NCI-H2029 (cell line): Measurements from ENCODE around the gene C1orf116.
A peak's percentile ranks its signal among the peaks of the same experiment; 100 is the strongest.

Experiments
- DNase-seq: peaks from one replicate; lab custom pipeline; 2025; lab: John Stamatoyannopoulos, UW

Gene C1orf116

DNA sequence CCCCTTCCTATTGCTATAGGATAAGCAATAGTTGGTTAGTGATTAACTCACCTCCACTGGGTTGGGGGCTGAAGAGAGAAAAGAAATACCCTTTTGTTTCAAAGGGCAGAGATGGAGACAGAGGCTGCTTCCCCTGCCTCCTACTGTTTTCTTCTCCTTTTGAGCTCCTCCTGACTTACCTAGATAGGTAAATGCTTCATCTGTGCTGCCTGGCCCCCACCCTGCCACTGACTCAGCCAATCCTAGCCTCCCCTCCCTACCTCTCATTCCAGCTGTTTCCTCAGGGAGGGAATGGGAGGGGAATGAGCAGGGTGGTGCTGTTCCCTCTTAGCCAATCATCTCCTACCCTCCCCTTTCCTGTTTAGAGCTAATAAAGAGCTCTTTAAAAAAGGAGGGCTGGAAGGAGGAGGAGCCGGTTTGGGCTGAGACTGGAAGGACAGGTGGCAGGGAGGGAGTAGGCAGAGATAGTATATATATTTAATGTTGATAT is at the start of gene C1orf116:
Gene C1orf116 (minus strand): TSS at position 229 of the 490 bp plus-strand sequence. CDS start 5,158 bp downstream, outside the sequence.
- peak; percentile 89 for DNase-seq

DNA sequence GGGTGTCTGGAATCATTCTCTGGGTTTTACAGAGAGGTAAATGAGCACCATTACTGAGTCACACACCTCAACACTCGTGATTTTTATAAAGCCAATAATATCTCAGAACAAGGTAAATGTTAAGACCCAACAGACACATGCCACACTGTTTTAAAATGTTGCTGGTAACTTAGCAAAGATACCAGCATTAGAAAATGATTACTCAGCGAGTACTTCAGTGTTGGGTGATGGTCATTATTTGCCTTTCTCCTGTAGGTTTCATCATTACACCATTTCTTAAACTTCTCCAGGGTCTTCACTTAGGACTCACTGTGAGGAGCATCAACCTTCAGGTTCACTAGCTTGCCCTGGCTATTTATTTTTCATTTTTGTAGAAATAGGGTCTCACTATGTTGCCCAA is 49.2 kb upstream of the C1orf116 start:
- DNase-seq: no peak

DNA sequence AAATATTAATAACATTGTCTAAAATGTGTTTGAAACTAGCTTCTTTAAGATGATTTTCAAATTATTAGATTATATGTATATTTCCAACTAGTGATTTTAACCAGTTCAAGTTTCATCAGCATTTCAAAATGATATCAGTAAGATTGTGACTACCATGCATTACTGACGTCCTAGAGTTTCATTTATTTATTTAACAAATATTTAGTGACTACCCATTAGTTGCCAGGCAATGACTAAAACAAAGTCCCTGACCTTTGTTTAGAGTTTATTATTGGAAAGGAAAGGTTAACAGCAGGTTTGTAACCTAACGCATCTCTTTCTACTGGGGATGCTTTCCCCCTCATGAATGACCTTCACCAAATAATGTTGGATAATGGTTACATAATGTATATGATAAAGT is 48.5 kb upstream of the C1orf116 start:
- DNase-seq: no peak

- no peak for DNase-seq
Measured at GRCh38 chr1:207079706-207080241, 47.2 kb upstream of the C1orf116 start.

GRCh38 chr1:207078578-207079132 is 46.1 kb upstream of the C1orf116 start:
- DNase-seq: no peak

DNA sequence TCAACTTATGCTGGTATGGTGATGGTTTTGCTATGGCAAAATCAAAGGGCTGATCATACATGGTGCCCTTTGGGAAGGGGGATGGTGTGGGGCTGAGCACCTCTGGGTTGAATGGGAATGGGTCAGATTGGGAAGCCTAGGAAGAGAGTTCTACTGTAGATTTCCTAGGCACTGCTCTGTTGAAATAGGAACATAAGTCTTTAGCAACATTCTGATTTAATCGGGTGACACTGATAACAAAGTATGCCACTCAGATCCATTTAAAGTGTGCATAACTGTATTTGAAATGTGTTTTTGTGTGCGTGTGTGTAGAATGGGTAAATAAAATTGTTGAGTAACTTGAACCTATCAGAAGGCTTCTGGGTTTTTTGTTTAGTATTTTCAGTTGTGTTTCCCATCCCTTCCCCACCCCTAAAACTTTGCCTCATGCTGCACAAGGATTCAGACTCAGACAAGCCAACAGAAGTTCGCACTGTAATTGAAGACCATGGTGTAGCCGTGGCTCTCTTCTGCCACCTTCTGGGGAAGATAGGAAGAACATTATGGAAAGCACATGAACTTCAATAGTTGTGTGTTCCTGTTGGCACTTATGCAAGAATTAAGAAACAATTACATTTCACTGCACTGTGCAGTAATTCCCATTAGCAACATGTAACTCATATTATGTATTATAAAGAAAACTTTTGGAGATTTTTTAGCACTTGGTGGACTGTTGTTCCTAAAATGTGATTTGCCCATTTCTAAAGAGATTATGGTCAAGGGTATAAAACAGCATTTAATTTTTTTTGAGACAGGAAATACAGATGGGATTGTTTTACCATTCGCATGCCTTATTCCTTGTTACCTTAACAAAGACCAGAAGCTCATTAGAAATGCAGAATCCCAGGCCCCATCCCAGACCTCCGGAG is 45.2 kb upstream of the C1orf116 start:
- peak; percentile 39 for DNase-seq

DNA sequence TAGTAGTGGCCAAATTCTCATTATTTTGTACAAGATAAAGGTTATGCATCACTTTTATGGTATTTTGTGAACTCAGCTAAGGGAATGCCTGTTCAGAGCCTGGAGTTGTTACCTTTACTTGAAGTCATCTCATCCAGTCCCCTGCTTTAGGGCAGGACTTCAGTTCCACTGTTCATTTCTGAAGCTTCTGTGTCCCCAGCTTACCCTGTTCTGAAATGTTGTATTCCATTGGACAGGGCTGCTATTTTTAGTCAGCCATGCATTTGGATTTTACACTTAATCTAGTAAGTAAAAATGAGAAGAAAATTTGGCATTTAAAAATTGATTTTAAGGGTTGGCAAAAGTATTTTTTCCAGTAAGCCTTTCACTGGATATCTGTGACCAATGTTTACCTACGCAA is 44.5 kb upstream of the C1orf116 start:
- no peak for DNase-seq

- no peak for DNase-seq
Measured at GRCh38 chr1:207076181-207076955, 43.8 kb upstream of the C1orf116 start.

DNA sequence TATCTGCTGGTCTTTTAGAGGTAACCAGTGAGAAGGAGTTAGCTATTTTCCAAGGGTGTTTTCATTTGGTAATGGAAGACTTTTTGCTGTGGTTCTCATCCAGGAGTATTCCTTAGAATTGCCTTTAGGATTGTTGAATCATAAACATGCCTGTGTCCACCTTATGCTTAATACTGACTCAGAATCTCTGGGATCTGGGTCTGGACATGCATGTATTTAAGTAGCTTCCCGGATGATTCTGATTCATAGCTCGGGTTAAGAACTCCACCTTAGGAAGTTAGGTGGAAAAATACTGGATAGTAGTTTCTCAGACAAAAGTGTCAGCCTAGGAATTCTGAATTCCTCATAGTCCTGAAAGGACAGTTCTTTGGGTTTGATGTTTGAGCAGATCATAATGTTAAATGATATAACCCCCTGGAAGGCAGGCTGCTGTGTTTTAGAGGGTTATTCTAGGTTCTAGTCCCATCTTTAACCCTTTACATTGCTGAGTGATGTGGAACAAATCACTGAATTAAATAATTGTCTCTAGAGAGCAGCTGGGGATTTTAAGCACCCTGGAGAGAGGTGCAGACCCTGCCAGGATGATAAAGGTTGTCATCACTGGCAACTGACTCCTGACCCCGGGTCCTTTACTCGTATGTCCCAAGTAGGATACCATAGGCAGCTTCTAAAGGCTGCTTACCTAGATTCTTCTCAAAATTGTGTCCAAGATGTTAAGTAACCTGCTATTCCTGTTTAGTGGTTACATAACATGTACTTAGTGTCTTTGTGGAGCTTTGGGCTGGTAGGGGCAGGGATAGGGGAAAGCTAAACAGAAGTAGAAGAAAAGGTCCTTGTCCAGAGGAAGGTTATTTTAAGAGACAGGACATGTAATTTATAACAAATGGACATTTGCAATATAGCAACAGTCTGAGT is 41.6 kb upstream of the C1orf116 start:
- DNase-seq: no peak

DNA sequence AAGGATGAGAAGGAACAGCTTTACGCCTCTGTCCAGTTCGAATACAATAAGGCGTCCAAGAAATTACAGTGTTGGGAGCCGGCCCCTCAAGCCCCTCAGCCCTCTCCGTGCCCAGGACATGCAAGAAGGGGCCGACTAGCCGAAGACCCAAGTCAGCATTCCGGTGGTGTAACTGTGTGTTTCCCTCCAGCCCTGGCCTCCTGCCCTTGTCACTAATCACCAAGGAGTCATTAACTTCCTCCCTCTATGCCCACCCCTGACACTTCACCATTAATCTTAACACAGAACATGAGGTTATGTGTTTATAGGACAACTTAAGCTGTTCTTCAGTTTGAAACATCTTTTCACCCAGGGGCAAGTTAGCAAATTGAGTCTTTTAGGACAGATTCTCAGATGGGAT is 39.7 kb upstream of the C1orf116 start:
- DNase-seq: no peak

DNA sequence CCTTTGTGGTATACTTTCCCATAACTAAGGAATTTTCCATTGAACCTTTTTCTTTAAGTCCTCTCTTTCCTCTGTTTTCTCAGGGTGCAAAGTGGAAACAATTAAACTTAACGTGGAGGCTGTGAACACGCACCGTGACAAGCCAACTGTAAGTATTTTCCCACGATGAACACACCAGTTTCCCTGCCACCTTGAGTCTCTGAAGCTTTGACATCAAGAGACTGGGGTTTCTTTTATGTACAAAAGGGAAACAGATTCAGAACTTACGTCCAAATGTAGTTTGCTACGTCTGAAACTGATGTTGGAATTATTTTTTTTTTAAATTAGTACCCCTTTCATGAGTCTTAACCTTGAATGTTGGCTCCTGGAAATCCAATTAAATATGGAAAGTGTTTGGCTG is 38.9 kb upstream of the C1orf116 start:
- DNase-seq: no peak

DNA sequence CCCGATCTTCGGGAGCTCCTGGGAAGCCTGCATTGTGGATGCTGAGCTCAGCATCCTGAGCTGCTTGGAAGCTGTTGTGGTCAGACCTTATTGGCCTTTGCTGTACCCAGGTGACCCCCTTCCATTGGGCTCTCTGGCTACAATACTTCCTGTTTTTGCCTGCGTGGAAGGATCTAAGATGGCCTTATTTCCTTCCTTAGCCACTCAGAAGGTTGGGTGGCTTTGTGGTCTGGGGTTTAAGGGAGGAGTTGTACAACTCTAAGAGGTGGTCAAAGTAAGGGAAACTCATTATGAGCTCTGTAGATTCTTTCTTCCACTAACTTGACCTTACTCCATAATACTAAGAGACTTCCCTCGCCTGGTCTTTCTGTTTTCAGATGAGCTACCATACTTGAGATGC is 38.3 kb upstream of the C1orf116 start:
- DNase-seq: no peak

- no peak for DNase-seq
Measured at GRCh38 chr1:207069858-207070506, 37.4 kb upstream of the C1orf116 start.

GRCh38 chr1:207069061-207069460 is 36.5 kb upstream of the C1orf116 start:
- DNase-seq: no peak

DNA sequence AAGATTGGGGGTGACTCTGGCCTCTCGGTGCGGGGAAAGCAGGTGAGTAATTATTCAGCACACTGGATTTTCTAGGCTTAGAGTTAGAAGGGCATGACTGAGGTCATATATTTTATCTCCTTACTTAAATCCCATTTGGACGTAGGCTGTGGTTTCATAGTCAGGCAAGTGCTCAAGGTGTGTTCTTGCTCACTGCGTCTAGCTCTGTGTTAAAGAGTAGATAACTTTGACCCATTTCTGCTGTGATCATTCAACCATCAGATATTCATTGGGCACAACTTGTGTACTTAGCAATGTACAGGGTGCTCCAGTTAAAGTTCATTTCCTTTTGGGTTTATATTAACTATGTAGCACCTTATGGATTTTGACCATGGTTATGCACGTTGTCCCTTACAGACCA is 35.1 kb upstream of the C1orf116 start:
- DNase-seq: no peak

GRCh38 chr1:207067185-207067584 is 34.6 kb upstream of the C1orf116 start:
- DNase-seq: no peak

DNA sequence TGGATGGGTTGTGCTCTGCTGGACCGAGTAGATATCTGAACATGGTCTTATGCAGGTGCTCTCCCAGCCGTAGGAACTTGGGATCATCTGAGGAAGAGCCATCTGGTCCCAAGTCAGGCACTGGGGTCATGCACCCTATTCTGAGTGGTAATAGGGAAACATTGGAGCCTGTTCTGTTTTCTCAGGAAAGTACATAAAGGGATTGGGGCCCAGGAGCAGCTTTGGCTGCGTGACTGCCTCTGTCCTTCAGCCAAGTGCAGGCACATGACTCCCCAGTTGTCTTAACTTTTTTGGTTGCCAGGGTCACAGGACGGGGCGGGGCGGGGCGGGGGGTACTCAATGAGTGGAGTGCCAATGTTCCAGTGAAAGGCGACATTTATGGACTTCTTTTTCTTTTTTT is 32.0 kb upstream of the C1orf116 start:
- no peak for DNase-seq

DNA sequence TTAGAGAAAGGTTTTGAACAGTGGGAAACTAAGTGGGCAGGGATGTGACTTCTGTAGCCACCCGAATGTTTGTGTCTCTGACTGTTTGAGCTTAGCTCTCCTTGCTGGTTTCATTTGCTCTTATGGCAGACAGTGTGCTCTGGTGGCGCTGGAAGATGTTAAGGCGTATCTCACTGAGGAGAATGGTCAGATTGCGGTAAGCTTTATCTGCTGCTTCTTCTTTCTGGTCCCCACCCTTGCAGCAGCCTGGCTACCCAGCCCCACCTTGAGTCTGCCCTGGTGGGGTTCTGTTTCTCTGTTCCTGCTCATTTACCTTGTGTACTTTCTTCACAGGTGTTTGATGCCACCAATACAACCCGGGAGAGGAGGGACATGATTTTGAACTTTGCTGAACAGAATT is 30.5 kb upstream of the C1orf116 start:
- DNase-seq: no peak

DNA sequence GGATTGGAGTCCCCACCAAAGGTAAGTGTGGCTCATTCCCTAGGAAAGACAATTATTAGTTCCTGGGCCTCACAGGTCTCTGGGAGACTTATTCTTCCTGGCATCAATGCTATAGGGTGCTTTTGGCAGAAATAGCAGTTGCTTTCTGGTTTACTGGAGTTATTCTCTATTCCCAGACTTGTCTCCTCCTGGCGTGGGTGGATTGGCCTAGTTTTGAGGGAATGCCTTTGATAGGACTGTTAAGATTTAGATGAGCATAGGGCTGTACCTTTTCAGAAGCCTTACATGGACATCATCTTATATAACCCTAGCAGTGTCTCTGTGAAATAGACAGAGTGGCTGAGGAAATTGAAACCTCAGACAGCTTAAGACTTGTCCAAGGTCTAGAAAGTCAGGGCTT is 29.5 kb upstream of the C1orf116 start:
- DNase-seq: no peak

- DNase-seq: no peak
Measured at GRCh38 chr1:207060596-207060995, 28.0 kb upstream of the C1orf116 start.

DNA sequence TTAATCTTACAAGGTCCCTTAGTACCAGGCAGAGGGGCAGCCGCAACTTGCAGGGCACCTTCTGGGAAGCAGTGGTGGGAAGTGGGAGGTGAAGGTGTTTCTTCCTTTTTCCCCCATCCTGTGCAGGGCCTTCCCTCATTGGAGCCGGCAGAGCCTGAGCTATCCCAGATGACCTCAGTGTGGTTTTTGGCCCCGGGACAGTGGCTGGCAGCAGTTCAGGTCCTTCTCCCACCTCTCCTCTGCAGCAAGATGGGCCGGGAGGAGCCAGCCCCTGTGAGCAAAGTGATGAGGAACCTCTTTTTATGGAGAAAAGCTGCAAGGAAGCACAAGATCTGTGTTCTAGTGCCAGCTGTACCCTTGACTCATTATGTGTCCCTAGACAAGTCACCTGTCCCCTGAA is 27.3 kb upstream of the C1orf116 start:
- no peak for DNase-seq
